GM21723 (cell line): ENCODE measurements around the gene FAM217B.

ENCODE experiments used
- ATAC-seq: cut with Tn5 transposase; IDR thresholded peaks from one replicate; pipeline ENCODE4 v1.9.1; 2021; ENCODE audit warnings: mild to moderate bottlenecking, moderate library complexity; ENCODE audit not compliant: unreplicated experiment

The FAM217B gene

GRCh38 chr20:59972037-59972801 is 32.0 kb downstream of the FAM217B start:
- no peak for ATAC-seq

GRCh38 chr20:59976156-59976782 is 36.1 kb downstream of the FAM217B start:
- ATAC-seq: no peak

- ATAC-seq: no peak
These were observed 36.9 kb downstream of the FAM217B start for GRCh38 chr20:59977086-59977485.

DNA sequence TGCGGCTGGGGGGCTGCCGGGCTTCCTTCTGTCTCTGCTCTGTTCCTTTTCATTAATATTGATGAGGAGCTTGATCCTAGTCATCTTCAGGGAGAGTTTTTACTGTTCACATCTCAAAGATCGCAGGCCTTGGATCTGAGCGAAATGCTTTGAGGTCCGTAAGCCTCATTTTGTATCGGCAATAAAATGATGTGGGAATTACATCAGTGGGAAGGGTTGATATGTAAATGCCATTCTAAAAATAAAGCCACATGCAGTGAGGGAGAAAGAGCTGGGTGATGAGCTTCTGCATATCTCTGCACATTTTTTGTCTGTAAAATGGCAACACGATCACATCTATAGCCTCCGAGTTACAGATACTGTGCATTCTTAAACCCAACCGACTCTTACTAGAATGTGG is 42.9 kb downstream of the FAM217B start:
- no peak for ATAC-seq

DNA sequence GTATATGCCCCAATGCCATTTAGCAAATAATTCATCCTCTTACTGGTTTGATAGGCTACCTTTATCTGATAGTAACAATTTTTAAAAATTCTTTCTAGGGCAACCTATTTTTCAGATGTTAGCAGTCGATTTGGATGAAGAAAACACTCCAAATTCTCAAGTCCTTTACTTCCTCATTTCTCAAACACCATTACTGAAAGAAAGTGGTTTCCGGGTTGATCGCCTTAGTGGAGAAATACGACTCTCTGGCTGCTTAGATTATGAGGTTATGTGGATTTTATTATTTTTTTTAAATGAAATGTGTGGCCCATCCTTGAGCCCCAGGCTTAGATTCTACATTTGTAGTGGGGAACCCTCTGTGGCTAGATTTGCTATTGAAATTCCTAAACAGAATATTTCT is 44.4 kb downstream of the FAM217B start:
- no peak for ATAC-seq

- no peak for ATAC-seq
These were observed 45.0 kb downstream of the FAM217B start for GRCh38 chr20:59985164-59985563.

- no peak for ATAC-seq
These were observed 45.7 kb downstream of the FAM217B start for GRCh38 chr20:59985864-59986263.

- ATAC-seq: no peak
These were observed 46.9 kb downstream of the FAM217B start for GRCh38 chr20:59987135-59987534.

GRCh38 chr20:59988141-59988540 is 48.0 kb downstream of the FAM217B start:
- no peak for ATAC-seq

DNA sequence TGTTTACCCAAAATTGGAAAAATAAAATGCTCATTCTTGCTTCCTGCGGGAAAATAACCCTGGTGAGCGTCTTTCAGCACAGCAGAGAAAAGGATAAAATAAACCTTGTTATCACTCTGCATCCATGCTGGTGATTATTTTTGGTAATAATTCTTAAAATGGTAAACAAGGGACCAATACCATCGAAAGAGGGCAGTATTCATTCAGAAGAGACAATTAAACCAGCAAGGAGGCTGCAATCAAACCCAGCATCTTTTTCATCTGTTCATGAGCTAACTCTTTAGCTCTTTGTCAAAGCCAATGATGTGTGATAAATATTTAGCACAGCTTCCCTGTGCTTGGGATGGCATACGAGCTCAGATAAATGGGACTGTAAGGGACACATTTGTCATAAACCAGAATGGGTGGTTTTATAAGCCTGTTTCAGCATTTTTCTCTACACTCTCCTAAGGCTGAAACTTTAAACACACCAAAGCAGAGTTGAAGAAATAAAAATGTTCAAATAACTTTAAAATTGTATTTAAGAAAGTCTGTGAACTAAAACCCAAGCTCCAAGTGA is 52.4 kb downstream of the FAM217B start:
- ATAC-seq: no peak

GRCh38 chr20:59993736-59994430 is 53.7 kb downstream of the FAM217B start:
- no peak for ATAC-seq

- no peak for ATAC-seq
These were observed 54.5 kb downstream of the FAM217B start for GRCh38 chr20:59994697-59995122.

DNA sequence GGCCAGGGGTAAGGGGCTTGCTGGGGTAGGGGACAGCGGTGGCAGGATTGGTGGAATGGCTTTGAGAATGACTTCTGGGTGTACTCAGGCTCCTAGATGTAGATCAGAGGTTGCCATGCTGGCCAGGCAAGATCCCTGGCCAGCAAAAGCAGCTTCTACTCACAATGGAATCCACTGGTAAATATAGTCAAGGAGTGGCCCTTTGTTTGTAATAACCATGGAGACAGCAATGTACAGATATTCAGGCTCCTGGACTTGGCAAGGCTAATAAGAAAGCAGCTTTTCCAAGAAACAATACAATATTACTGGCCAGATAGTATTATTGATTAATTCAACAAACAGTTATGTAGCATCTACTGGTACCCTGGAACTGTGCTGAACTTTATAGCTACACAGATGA is 55.9 kb downstream of the FAM217B start:
- ATAC-seq: no peak

DNA sequence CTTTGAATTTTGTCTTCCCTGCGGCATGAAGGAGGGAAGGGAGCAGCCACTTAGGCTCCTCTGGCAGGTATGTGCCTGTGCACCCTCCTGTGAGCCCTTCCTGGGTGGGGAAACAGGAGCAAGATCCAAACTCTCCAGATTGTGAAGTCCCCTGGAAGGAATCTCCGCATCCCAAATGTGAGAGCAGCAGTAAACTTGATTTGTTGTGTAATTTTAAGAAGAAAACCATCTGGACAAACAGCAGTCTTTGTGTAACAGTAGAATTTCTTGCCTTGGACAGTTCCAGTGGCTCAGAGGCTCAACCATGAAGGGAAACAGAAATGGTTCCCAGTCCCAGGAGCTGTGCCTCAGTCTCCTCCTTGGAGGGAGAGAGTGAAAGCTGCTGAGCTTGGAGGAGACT is 57.7 kb downstream of the FAM217B start:
- ATAC-seq: no peak
